ENCODE data around the gene AFAP1. TPM values are rescaled to one million over a fixed set of nuclear protein-coding genes. Genes with fewer than 3 reads are reported as not detected.
A peak's percentile ranks its signal among the peaks of the same experiment; 100 is the strongest.

AFAP1 gene
- total RNA-seq, 2 donors from 2014 or later = 29.7 to 43.9 TPM

- intact Hi-C loops (cut with DNase I) = no loop called here
- Histone ChIP-seq H3K4me1 (peaks cover 10% of the 10 kb centered on the region), H3K27me3 (no peaks in the 10 kb centered on the region), H3K9ac (ENCODE audit: low read depth in 2 of 2, low read length in 2 of 2) (no peak overlapping the region), H3K9me3 (no peaks in the 10 kb centered on the region), H3K4me3 (no peak overlapping the region), H3K36me3 (peaks cover 17% of the 10 kb centered on the region), H3K27ac (peak overlapping the region; percentile 70)
- TF ChIP-seq CTCF (IDR thresholded peaks at IDR 0.05) = no peak
- DNase-seq = peak; percentile 66
Measured at GRCh38 chr4:7771541-7772507, 167.8 kb downstream of the AFAP1 start.

GRCh38 chr4:7771056-7771455 lies 168.6 kb downstream of the AFAP1 start:
- Histone ChIP-seq H3K9me3 (no peaks in the 10 kb centered on the region), H3K27me3 (no peaks in the 10 kb centered on the region), H3K27ac (no peak overlapping the region), H3K4me3 (no peak overlapping the region), H3K36me3 (peaks cover 17% of the 10 kb centered on the region), H3K9ac (ENCODE audit: low read depth in 2 of 2, low read length in 2 of 2) (no peak overlapping the region), H3K4me1 (peaks cover 10% of the 10 kb centered on the region)
- no peak for TF ChIP-seq CTCF (IDR thresholded peaks at IDR 0.05)
- no peak for DNase-seq
- intact Hi-C loops (cut with DNase I) = no loop called here

GRCh38 chr4:7770224-7771050 lies 169.2 kb downstream of the AFAP1 start:
- no peaks in the 10 kb centered on the region for H3K27me3 ChIP-seq
- intact Hi-C loops (cut with DNase I) = no loop called here
- no peak overlapping the region for H3K9ac ChIP-seq (ENCODE audit: low read depth in 2 of 2, low read length in 2 of 2)
- no peak overlapping the region for H3K27ac ChIP-seq
- H3K36me3 ChIP-seq = peaks cover 17% of the 10 kb centered on the region
- no peak for TF ChIP-seq CTCF (IDR thresholded peaks at IDR 0.05)
- DNase-seq = no peak
- no peaks in the 10 kb centered on the region for H3K9me3 ChIP-seq
- H3K4me3 ChIP-seq = no peak overlapping the region
- peaks cover 10% of the 10 kb centered on the region for H3K4me1 ChIP-seq

GRCh38 chr4:7769396-7770223 lies 170.1 kb downstream of the AFAP1 start:
- Histone ChIP-seq H3K36me3 (peaks cover 17% of the 10 kb centered on the region), H3K4me3 (no peak overlapping the region), H3K9ac (ENCODE audit: low read depth in 2 of 2, low read length in 2 of 2) (no peak overlapping the region), H3K27me3 (no peaks in the 10 kb centered on the region), H3K9me3 (no peaks in the 10 kb centered on the region), H3K4me1 (peaks cover 10% of the 10 kb centered on the region), H3K27ac (no peak overlapping the region)
- no peak for TF ChIP-seq CTCF (IDR thresholded peaks at IDR 0.05)
- DNase-seq = no peak
- intact Hi-C loops (cut with DNase I) = no loop called here

- Histone ChIP-seq H3K36me3 (peaks cover 10% of the 10 kb centered on the region), H3K9ac (ENCODE audit: low read depth in 2 of 2, low read length in 2 of 2) (no peak overlapping the region), H3K27ac (no peak overlapping the region), H3K9me3 (no peaks in the 10 kb centered on the region), H3K4me3 (no peak overlapping the region), H3K4me1 (peaks cover 8% of the 10 kb centered on the region), H3K27me3 (no peaks in the 10 kb centered on the region)
- no peak for TF ChIP-seq CTCF (IDR thresholded peaks at IDR 0.05)
- DNase-seq = no peak
- intact Hi-C loops (cut with DNase I) = no loop called here
Measured at GRCh38 chr4:7768736-7769135, 170.9 kb downstream of the AFAP1 start.

Measured in colonic mucosa (tissue), 4 donors.